ENCODE measurements around the gene DCXR. TPM values are rescaled to one million over a fixed set of nuclear protein-coding genes. Genes with fewer than 3 reads are reported as not detected.

DCXR gene
- total and polyA plus RNA-seq, 2 of the 13 experiments (the other 11 are each of a cell fraction or from before 2014, with no cell fraction given) = 287 to 311 TPM

DNA sequence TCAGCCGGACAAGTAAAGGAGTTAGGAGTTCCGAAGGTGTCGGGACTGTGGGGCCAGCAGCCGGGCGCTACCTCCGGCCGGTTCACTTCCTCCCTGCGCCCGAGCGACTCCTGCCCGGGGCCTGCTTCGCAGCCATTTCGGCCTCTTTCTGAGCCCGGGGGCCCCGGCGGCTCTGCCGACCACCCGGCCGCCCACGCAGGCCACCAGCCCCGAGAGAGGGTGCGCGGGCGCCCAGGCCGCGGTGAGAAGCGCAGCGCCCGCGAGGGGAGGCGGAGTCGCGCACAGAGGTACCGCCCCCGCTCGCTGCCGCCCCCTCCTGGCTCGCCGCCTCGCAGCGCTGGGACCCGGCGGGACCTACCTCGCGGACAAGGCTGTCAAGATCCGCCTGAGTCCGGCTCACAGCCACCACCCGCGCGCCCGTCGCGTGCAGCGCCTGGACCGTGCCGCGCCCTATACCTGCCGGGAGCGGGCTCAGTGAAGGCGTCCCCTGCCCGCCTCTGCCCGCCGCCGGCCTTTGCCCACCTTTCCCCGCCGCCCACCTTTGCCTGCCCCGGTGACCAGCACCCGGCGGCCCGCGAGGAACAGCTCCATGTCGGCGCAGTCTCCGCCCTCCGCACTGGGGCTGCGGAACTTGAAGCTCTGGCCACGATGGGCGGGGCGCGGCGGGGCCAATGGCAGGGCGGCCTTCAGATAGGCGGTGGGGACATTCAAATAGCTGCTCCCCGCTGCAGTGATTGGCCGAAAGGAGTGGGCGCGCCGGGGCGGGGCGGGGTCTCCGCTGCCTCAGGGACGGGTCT is at the start of gene DCXR (continued):
- TF ChIP-seq, protein P1, sequence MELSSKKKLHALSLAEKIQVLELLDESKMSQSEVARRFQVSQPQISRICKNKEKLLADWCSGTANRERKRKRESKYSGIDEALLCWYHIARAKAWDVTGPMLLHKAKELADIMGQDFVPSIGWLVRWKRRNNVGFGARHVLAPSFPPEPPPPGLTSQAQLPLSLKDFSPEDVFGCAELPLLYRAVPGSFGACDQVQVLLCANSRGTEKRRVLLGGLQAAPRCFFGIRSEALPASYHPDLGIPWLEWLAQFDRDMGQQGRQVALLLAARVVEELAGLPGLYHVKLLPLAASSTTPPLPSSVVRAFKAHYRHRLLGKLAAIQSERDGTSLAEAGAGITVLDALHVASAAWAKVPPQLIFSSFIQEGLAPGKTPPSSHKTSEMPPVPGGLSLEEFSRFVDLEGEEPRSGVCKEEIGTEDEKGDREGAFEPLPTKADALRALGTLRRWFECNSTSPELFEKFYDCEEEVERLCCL (CRISPR knock-in tag; IDR thresholded peaks at IDR 0.05; ENCODE audit: borderline replicate concordance) = no peak
- TF ChIP-seq ZFP36 (IDR thresholded peaks at IDR 0.05; ENCODE audit: borderline replicate concordance, low read depth, low read length, partially characterized antibody) = no peak
- TF ChIP-seq TOE1 (CRISPR knock-in tag; IDR thresholded peaks at IDR 0.05) = 0 out of 2 replicates have a peak, but pooled peaks have one; percentile 42
- TF ChIP-seq, protein P2, sequence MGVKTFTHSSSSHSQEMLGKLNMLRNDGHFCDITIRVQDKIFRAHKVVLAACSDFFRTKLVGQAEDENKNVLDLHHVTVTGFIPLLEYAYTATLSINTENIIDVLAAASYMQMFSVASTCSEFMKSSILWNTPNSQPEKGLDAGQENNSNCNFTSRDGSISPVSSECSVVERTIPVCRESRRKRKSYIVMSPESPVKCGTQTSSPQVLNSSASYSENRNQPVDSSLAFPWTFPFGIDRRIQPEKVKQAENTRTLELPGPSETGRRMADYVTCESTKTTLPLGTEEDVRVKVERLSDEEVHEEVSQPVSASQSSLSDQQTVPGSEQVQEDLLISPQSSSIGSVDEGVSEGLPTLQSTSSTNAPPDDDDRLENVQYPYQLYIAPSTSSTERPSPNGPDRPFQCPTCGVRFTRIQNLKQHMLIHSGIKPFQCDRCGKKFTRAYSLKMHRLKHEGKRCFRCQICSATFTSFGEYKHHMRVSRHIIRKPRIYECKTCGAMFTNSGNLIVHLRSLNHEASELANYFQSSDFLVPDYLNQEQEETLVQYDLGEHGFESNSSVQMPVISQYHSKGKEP (CRISPR knock-in tag; IDR thresholded peaks at IDR 0.05) = no peak; the same call in 1 of the 2 replicates
- peak; percentile 98 for TF ChIP-seq ARNT2 (CRISPR knock-in tag; IDR thresholded peaks at IDR 0.05; ENCODE audit: low read depth)
- TF ChIP-seq, protein P3, sequence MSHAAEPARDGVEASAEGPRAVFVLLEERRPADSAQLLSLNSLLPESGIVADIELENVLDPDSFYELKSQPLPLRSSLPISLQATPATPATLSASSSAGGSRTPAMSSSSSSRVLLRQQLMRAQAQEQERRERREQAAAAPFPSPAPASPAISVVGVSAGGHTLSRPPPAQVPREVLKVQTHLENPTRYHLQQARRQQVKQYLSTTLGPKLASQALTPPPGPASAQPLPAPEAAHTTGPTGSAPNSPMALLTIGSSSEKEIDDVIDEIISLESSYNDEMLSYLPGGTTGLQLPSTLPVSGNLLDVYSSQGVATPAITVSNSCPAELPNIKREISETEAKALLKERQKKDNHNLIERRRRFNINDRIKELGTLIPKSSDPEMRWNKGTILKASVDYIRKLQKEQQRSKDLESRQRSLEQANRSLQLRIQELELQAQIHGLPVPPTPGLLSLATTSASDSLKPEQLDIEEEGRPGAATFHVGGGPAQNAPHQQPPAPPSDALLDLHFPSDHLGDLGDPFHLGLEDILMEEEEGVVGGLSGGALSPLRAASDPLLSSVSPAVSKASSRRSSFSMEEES (CRISPR knock-in tag; IDR thresholded peaks at IDR 0.05) = peak; percentile 21; the same call in 1 of the 2 replicates
- TF ChIP-seq, protein P4, sequence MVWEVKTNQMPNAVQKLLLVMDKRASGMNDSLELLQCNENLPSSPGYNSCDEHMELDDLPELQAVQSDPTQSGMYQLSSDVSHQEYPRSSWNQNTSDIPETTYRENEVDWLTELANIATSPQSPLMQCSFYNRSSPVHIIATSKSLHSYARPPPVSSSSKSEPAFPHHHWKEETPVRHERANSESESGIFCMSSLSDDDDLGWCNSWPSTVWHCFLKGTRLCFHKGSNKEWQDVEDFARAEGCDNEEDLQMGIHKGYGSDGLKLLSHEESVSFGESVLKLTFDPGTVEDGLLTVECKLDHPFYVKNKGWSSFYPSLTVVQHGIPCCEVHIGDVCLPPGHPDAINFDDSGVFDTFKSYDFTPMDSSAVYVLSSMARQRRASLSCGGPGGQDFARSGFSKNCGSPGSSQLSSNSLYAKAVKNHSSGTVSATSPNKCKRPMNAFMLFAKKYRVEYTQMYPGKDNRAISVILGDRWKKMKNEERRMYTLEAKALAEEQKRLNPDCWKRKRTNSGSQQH (CRISPR knock-in tag; IDR thresholded peaks at IDR 0.05; ENCODE audit: low read depth) = peak; percentile 77; the same call in 1 of the 2 replicates
- peak; percentile 94; the same call in 1 of the 2 replicates for TF ChIP-seq KDM2A (CRISPR knock-in tag; IDR thresholded peaks at IDR 0.05; ENCODE audit: borderline replicate concordance, low read depth)
- peak; percentile 2; the same call in 1 of the 2 replicates for TF ChIP-seq ZNF446 (CRISPR knock-in tag; IDR thresholded peaks at IDR 0.05)
- TF ChIP-seq ZNF761 (CRISPR knock-in tag; conservative IDR thresholded peaks at IDR 0.05) = peak; percentile 90; the same call in 1 of the 2 replicates
- TF ChIP-seq, protein P5, sequence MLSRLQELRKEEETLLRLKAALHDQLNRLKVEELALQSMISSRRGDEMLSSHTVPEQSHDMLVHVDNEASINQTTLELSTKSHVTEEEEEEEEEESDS (CRISPR knock-in tag; IDR thresholded peaks at IDR 0.05; ENCODE audit: borderline replicate concordance) = peak; percentile 27; the same call in 1 of the 2 replicates
- peak; percentile 91; the same call in 1 of the 2 replicates for TF ChIP-seq ZFP82 (CRISPR knock-in tag; IDR thresholded peaks at IDR 0.05; ENCODE audit: borderline replicate concordance)
- TF ChIP-seq NR1H2 (CRISPR knock-in tag; IDR thresholded peaks at IDR 0.05; ENCODE audit: borderline replicate concordance, low read depth) = peak; percentile 60
- peak; percentile 74; the same call in 1 of the 2 replicates for TF ChIP-seq ZNF331 (CRISPR knock-in tag; IDR thresholded peaks at IDR 0.05)
- no peak for TF ChIP-seq EZH2 (conservative IDR thresholded peaks at IDR 0.05; ENCODE audit: low read depth, low read length)
- TF ChIP-seq SMAD9 (CRISPR knock-in tag; IDR thresholded peaks at IDR 0.05) = peak; percentile 14; the same call in 1 of the 2 replicates
- TF ChIP-seq, protein P6, sequence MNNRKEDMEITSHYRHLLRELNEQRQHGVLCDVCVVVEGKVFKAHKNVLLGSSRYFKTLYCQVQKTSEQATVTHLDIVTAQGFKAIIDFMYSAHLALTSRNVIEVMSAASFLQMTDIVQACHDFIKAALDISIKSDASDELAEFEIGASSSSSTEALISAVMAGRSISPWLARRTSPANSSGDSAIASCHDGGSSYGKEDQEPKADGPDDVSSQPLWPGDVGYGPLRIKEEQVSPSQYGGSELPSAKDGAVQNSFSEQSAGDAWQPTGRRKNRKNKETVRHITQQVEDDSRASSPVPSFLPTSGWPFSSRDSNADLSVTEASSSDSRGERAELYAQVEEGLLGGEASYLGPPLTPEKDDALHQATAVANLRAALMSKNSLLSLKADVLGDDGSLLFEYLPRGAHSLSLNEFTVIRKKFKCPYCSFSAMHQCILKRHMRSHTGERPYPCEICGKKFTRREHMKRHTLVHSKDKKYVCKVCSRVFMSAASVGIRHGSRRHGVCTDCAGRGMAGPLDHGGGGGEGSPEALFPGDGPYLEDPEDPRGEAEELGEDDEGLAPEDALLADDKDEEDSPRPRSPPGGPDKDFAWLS (CRISPR knock-in tag; IDR thresholded peaks at IDR 0.05; ENCODE audit: borderline replicate concordance) = no peak
- TF ChIP-seq SATB2 (CRISPR knock-in tag; IDR thresholded peaks at IDR 0.05) = no peak
- peak; percentile 83 for TF ChIP-seq THAP11 (CRISPR knock-in tag; IDR thresholded peaks at IDR 0.05)
